ENCODE results near the gene IL22RA1.

- no peak for TF ChIP-seq CTCF (IDR thresholded peaks at IDR 0.05; ENCODE audit: poor library complexity, severe bottlenecking)
- no peak for TF ChIP-seq EZH2 (IDR thresholded peaks at IDR 0.05; ENCODE audit: borderline replicate concordance, insufficient read depth, low read length, poor library complexity, severe bottlenecking)
Observed at GRCh38 chr1:24179251-24179840, 36.4 kb upstream of the IL22RA1 start.
